ENCODE results near the gene ABCA4.

ABCA4 gene

GRCh38 chr1:94014635-94015488, 106.1 kb downstream of the ABCA4 start:
- DNase-seq (ENCODE audit: low read depth, low spot score) = no peak
- Histone ChIP-seq H3K4me3 (no peak overlapping the region), H3K9ac (ENCODE audit: insufficient read length) (no peak overlapping the region), H3K36me3 (ENCODE audit: insufficient read depth, low read length) (no peaks in the 10 kb centered on the region), H3K27ac (no peak overlapping the region), H3K9me3 (ENCODE audit: low read depth, low read length) (no peaks in the 10 kb centered on the region)
- TF ChIP-seq FOXP2 (optimal IDR thresholded peaks at IDR 0.05; ENCODE audit: control extremely low read depth, extremely low read length, insufficient read depth) = no peak
- no peak for TF ChIP-seq POLR2AphosphoS5 (IDR thresholded peaks at IDR 0.05; ENCODE audit: borderline replicate concordance, low read depth, low read length)
- no peak for TF ChIP-seq EZH2 (IDR thresholded peaks at IDR 0.05)

GRCh38 chr1:94014087-94014486, 106.9 kb downstream of the ABCA4 start:
- no peak overlapping the region for H3K27ac ChIP-seq
- H3K9ac ChIP-seq (ENCODE audit: insufficient read length) = no peak overlapping the region
- H3K9me3 ChIP-seq (ENCODE audit: low read depth, low read length) = no peaks in the 10 kb centered on the region
- no peaks in the 10 kb centered on the region for H3K36me3 ChIP-seq (ENCODE audit: insufficient read depth, low read length)
- DNase-seq (ENCODE audit: low read depth, low spot score) = no peak
- no peak for TF ChIP-seq POLR2AphosphoS5 (IDR thresholded peaks at IDR 0.05; ENCODE audit: borderline replicate concordance, low read depth, low read length)
- no peak for TF ChIP-seq FOXP2 (optimal IDR thresholded peaks at IDR 0.05; ENCODE audit: control extremely low read depth, extremely low read length, insufficient read depth)
- TF ChIP-seq EZH2 (IDR thresholded peaks at IDR 0.05) = no peak
- H3K4me3 ChIP-seq = no peak overlapping the region

DNA sequence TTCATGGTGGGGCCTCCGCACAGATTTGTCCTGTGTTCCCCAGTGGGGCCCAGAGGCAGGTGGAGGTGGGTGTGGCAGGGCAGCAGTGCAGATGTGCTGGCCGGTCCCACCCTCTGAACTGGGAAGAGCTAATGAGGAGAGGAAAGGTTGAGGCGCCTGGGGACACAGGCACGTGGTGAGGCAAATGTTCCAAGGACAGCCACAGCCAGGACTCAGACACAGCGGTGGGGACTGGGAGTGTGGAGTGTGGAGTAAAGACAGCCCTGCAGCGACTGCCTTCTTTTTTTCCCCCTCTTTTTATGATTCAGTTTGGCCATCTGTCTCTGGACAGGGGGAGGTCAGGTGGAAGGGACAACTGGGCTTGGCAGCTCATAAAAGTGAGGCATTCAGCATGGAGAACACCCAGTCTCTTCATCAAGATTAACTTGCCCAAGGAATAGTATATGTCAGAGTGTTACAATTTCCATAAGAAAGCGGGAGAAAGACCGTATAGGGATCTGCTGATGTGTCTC, 107.5 kb downstream of the ABCA4 start:
- no peak overlapping the region for H3K9ac ChIP-seq (ENCODE audit: insufficient read length)
- TF ChIP-seq POLR2AphosphoS5 (IDR thresholded peaks at IDR 0.05; ENCODE audit: borderline replicate concordance, low read depth, low read length) = no peak
- no peak for TF ChIP-seq FOXP2 (optimal IDR thresholded peaks at IDR 0.05; ENCODE audit: control extremely low read depth, extremely low read length, insufficient read depth)
- no peak for TF ChIP-seq EZH2 (IDR thresholded peaks at IDR 0.05)
- H3K36me3 ChIP-seq (ENCODE audit: insufficient read depth, low read length) = no peaks in the 10 kb centered on the region
- DNase-seq (ENCODE audit: low read depth, low spot score) = no peak
- H3K27ac ChIP-seq = no peak overlapping the region
- H3K4me3 ChIP-seq = no peak overlapping the region
- no peaks in the 10 kb centered on the region for H3K9me3 ChIP-seq (ENCODE audit: low read depth, low read length)

DNA sequence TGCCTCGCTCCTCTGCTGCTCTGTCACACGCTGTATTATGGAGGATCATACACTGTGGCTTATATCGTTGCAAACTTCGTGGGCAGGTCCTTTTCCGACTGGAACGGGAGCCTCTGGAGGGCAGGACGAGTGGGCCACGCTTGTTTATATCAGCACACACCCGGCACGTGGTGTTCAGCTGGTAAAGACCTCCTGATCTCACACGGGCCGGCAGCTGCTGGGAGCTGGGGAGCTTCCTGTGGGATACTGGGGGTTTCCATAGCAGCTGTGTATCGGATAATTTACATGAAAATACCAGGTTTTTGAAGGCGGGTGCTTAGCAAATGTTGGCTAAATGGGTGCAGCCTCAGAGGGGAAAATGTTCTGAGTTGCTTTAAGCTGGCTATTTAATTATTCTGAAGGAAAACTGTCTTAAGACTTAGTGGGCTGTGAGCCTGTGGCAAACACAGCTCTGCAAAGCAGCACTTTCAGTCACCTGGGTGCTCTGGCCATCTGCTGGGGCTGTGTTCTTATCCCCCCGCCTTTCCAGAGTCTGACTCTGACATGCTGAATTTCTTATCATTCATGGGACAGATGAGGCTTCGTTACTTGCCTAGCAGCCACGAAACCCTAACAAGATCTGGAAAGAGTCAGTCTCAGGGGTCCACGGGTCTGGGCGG, 108.1 kb downstream of the ABCA4 start:
- H3K9ac ChIP-seq (ENCODE audit: insufficient read length) = no peak overlapping the region
- H3K4me3 ChIP-seq = no peak overlapping the region
- no peaks in the 10 kb centered on the region for H3K36me3 ChIP-seq (ENCODE audit: insufficient read depth, low read length)
- no peak overlapping the region for H3K27ac ChIP-seq
- TF ChIP-seq EZH2 (IDR thresholded peaks at IDR 0.05) (no peak), FOXP2 (optimal IDR thresholded peaks at IDR 0.05; ENCODE audit: control extremely low read depth, extremely low read length, insufficient read depth) (no peak), POLR2AphosphoS5 (IDR thresholded peaks at IDR 0.05; ENCODE audit: borderline replicate concordance, low read depth, low read length) (no peak)
- no peaks in the 10 kb centered on the region for H3K9me3 ChIP-seq (ENCODE audit: low read depth, low read length)
- DNase-seq (ENCODE audit: low read depth, low spot score) = no peak

DNA sequence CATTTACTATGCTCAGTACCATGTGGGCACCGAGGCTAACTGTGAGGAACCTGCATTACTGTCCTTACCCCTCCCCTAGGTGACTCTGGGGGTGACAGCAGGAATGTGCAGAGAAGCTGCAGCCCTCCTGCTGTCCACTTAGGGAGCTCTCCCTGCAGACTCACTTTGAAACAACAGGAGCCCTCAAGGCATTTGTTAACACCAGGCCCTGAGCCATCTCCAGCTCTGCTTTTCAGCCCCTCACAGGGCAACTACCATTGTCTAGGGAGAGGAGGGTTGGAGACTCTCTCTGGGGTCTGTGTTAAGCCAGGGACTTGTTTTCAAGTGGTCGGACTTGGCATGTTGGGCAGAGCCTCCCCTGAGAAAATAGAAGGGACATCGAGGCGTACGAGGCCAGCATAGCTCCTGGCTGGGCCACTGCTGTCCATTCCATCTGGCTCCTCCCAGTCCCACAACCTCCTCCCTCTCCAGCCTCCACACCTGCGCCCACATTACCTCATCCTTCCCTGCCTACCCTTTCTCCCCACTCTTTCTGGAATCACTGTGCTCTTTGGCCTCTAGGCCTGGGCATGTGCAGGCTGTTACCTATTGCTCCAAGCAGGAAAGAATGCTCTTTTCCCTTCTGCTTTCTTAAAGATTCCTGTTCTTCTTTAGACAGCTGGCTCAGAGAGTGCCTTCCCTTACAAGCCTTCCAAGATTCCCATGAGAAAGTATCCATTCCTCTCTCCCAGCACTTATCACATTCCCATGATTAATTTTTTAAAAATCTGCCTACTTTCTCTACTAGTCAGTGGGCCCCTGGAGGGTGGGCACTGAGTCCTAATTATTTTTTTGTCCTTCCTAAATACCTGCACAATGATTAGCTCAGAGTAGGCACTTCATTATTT, 109.0 kb downstream of the ABCA4 start:
- Histone ChIP-seq H3K9ac (ENCODE audit: insufficient read length) (no peak overlapping the region), H3K9me3 (ENCODE audit: low read depth, low read length) (no peaks in the 10 kb centered on the region), H3K36me3 (ENCODE audit: insufficient read depth, low read length) (no peaks in the 10 kb centered on the region), H3K27ac (no peak overlapping the region), H3K4me3 (no peak overlapping the region)
- TF ChIP-seq POLR2AphosphoS5 (IDR thresholded peaks at IDR 0.05; ENCODE audit: borderline replicate concordance, low read depth, low read length) (no peak), EZH2 (IDR thresholded peaks at IDR 0.05) (no peak), FOXP2 (optimal IDR thresholded peaks at IDR 0.05; ENCODE audit: control extremely low read depth, extremely low read length, insufficient read depth) (no peak)
- no peak for DNase-seq (ENCODE audit: low read depth, low spot score)

DNA sequence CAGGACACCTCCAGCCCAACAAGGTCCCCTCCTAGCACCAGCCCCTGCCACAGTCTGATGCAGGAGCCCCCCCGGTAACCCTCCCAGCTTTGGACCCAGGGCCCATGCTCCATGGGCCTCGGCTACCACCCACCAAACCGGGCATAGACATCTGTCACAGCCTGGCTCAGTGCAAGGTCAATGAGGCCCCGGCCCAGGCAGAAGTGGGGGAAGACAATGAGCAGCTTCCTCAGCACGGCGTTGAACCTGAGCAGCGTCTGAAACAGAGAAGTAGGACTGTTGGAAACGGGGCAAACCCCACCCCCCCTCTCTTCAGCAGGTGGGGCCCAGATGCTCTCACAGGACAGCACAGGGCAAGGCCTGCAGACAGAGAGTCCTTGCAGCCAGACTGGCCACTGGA, 109.8 kb downstream of the ABCA4 start:
- H3K27ac ChIP-seq = no peak overlapping the region
- H3K36me3 ChIP-seq (ENCODE audit: insufficient read depth, low read length) = no peaks in the 10 kb centered on the region
- H3K4me3 ChIP-seq = no peak overlapping the region
- no peak overlapping the region for H3K9ac ChIP-seq (ENCODE audit: insufficient read length)
- H3K9me3 ChIP-seq (ENCODE audit: low read depth, low read length) = no peaks in the 10 kb centered on the region
- no peak for TF ChIP-seq EZH2 (IDR thresholded peaks at IDR 0.05)
- no peak for TF ChIP-seq POLR2AphosphoS5 (IDR thresholded peaks at IDR 0.05; ENCODE audit: borderline replicate concordance, low read depth, low read length)
- no peak for TF ChIP-seq FOXP2 (optimal IDR thresholded peaks at IDR 0.05; ENCODE audit: control extremely low read depth, extremely low read length, insufficient read depth)
- no peak for DNase-seq (ENCODE audit: low read depth, low spot score)

DNA sequence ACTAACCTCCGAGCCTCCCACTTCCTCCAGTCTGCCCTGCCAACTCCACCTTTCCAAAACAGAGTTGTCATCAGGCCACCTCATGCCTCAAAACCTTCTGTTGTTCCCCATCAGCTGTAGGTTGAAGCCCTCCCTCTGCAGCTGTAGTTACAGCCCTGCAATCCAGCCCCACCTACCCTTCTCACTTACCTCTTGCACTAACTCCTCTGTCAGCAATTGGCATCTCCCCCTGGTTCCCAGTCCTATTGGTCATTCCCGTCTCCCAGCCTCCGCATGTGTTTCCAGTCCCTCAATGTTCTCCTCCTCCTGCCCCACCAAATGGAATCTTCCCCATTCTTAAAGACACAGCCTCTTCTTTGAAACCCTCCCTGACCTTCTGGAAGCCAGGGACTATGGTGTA, 111.6 kb downstream of the ABCA4 start:
- TF ChIP-seq FOXP2 (optimal IDR thresholded peaks at IDR 0.05; ENCODE audit: control extremely low read depth, extremely low read length, insufficient read depth) = no peak
- no peak for TF ChIP-seq EZH2 (IDR thresholded peaks at IDR 0.05)
- no peak for TF ChIP-seq POLR2AphosphoS5 (IDR thresholded peaks at IDR 0.05; ENCODE audit: borderline replicate concordance, low read depth, low read length)
- H3K27ac ChIP-seq = no peak overlapping the region

GRCh38 chr1:94006604-94007003, 114.3 kb downstream of the ABCA4 start:
- DNase-seq (ENCODE audit: low read depth, low spot score) = no peak
- Histone ChIP-seq H3K9ac (ENCODE audit: insufficient read length) (no peak overlapping the region), H3K4me3 (no peak overlapping the region), H3K9me3 (ENCODE audit: low read depth, low read length) (no peaks in the 10 kb centered on the region), H3K36me3 (ENCODE audit: insufficient read depth, low read length) (no peaks in the 10 kb centered on the region), H3K27ac (no peak overlapping the region)
- TF ChIP-seq FOXP2 (optimal IDR thresholded peaks at IDR 0.05; ENCODE audit: control extremely low read depth, extremely low read length, insufficient read depth) = no peak
- no peak for TF ChIP-seq POLR2AphosphoS5 (IDR thresholded peaks at IDR 0.05; ENCODE audit: borderline replicate concordance, low read depth, low read length)
- TF ChIP-seq EZH2 (IDR thresholded peaks at IDR 0.05) = no peak

More for the DNA sequence above, 111.6 kb downstream of the ABCA4 start:
- no peak overlapping the region for H3K4me3 ChIP-seq
- H3K9me3 ChIP-seq (ENCODE audit: low read depth, low read length) = no peaks in the 10 kb centered on the region
- H3K9ac ChIP-seq (ENCODE audit: insufficient read length) = no peak overlapping the region
- DNase-seq (ENCODE audit: low read depth, low spot score) = no peak
- H3K36me3 ChIP-seq (ENCODE audit: insufficient read depth, low read length) = no peaks in the 10 kb centered on the region

Data from SK-N-MC (cell line).